Liver (tissue), 3 donors: Measurements from ENCODE around the gene LENG1.

Experiments
- ATF3 ChIP-seq: IDR thresholded peaks from 2 replicates; pipeline ENCODE4 v1.6.1; 2016; ENCODE audit warnings: antibody characterized with exemption
- CTCF ChIP-seq: fragments of 150-350 bp; IDR thresholded peaks from 2 replicates; pipeline ENCODE4 v1.5.1; 2017; ENCODE audit warnings: improper control_type of control experiment, low read depth, low read length; ENCODE audit not compliant: missing input control
- RAD21 ChIP-seq, 2 donors: IDR thresholded peaks; 2 replicates each; pipeline ENCODE4 v1.6.1; 2016; ENCODE audit warnings: antibody characterized with exemption in 2 of 2, mild to moderate bottlenecking in 2 of 2
- REST ChIP-seq: IDR thresholded peaks from 2 replicates; pipeline ENCODE4 v1.6.1; 2016; ENCODE audit warnings: antibody characterized with exemption, mild to moderate bottlenecking
- RXRA ChIP-seq, 2 donors: IDR thresholded peaks; 2 replicates each; pipeline ENCODE4 v1.6.1; 2017 to 2018; ENCODE audit warnings: antibody characterized with exemption in 2 of 2, mild to moderate bottlenecking in 1 of 2
- SP1 ChIP-seq: IDR thresholded peaks from 2 replicates; pipeline ENCODE4 v1.6.1; 2018; ENCODE audit warnings: antibody characterized with exemption, mild to moderate bottlenecking
- TAF1 ChIP-seq: conservative IDR thresholded peaks from 2 replicates; pipeline ENCODE4 v1.6.1; 2016; ENCODE audit warnings: antibody characterized with exemption, mild to moderate bottlenecking
- YY1 ChIP-seq: IDR thresholded peaks from 2 replicates; pipeline ENCODE4 v1.6.1; 2016; ENCODE audit warnings: antibody characterized with exemption, mild to moderate bottlenecking
- donor health status: healthy.
- donor health status: healthy.

DNA sequence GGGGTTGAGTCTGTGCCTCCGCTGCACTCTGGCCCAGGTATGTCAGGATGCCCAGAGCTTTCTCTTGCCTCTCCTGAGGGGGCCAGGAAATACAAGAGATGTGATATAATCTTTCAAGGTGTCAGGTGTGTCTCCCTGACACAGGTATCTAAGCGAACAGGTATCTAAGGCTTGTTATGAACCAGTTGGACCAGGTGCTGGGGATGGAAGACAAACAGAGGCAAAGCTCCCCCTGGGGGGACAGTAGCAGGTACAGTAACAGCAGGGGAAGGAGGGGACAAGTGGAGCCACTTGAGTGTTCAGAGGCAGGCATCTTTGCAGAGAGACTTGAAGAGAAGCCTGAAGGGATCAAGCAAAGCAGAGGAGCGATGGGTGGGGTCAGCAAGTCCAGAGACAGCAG lies 2.6 kb downstream of the LENG1 start:
- TF ChIP-seq ATF3: no peak
- no peak for TF ChIP-seq CTCF
- no peak for TF ChIP-seq SP1
- no peak for TF ChIP-seq YY1
- TF ChIP-seq RXRA (IDR thresholded peaks at IDR 0.05): no peak
- no peak for TF ChIP-seq TAF1
- no peak for TF ChIP-seq REST
- TF ChIP-seq RAD21 (IDR thresholded peaks at IDR 0.05): no peak
